CD4-positive, alpha-beta T cell treated with Interleukin-6 for 4 hours (primary cell): Measurements from ENCODE around the gene CMTM4.

Source experiments
- DNase-seq: peaks from one replicate; pipeline ENCODE4 v3.0.0-alpha.2; 2020; ENCODE audit warnings: mixed read lengths

CMTM4 gene

GRCh38 chr16:66696669-66697630 is at the start of gene CMTM4:
CMTM4 (minus strand) TSS chr16:66696743; CDS start chr16:66696525, 218 bp downstream.
- peak; percentile 81 for DNase-seq

GRCh38 chr16:66746048-66746447 is 49.5 kb upstream of the CMTM4 start:
- DNase-seq = no peak

- DNase-seq = no peak
Observed at GRCh38 chr16:66741950-66742808, 45.6 kb upstream of the CMTM4 start.

- no peak for DNase-seq
Observed at GRCh38 chr16:66741169-66741900, 44.8 kb upstream of the CMTM4 start.

- DNase-seq = no peak
Observed at GRCh38 chr16:66740533-66740932, 44.0 kb upstream of the CMTM4 start.

GRCh38 chr16:66740010-66740409 is 43.5 kb upstream of the CMTM4 start:
- DNase-seq = peak; percentile 40

GRCh38 chr16:66735891-66736290 is 39.3 kb upstream of the CMTM4 start:
- DNase-seq = no peak

GRCh38 chr16:66731101-66731500 is 34.6 kb upstream of the CMTM4 start:
- no peak for DNase-seq

- no peak for DNase-seq
Observed at GRCh38 chr16:66728804-66729203, 32.3 kb upstream of the CMTM4 start.

GRCh38 chr16:66728117-66728787 is 31.7 kb upstream of the CMTM4 start:
- no peak for DNase-seq

GRCh38 chr16:66720766-66721165 is 24.2 kb upstream of the CMTM4 start:
- no peak for DNase-seq

GRCh38 chr16:66719246-66719645 is 22.7 kb upstream of the CMTM4 start:
- DNase-seq = no peak

- no peak for DNase-seq
Observed at GRCh38 chr16:66717776-66718175, 21.2 kb upstream of the CMTM4 start.

- DNase-seq = peak; percentile 12
Observed at GRCh38 chr16:66717112-66717675, 20.7 kb upstream of the CMTM4 start.

- no peak for DNase-seq
Observed at GRCh38 chr16:66714654-66715307, 18.2 kb upstream of the CMTM4 start.

- DNase-seq = no peak
Observed at GRCh38 chr16:66714062-66714461, 17.5 kb upstream of the CMTM4 start.

GRCh38 chr16:66713076-66713475 is 16.5 kb upstream of the CMTM4 start:
- no peak for DNase-seq

GRCh38 chr16:66712512-66712911 is 16.0 kb upstream of the CMTM4 start:
- no peak for DNase-seq

- no peak for DNase-seq
Observed at GRCh38 chr16:66711581-66711980, 15.0 kb upstream of the CMTM4 start.

GRCh38 chr16:66706506-66706880 is 9.9 kb upstream of the CMTM4 start:
- DNase-seq = no peak

- no peak for DNase-seq
Observed at GRCh38 chr16:66705790-66706505, 9.4 kb upstream of the CMTM4 start.
